Progenitor cell of endocrine pancreas (in vitro differentiated cells): Measurements from ENCODE around the gene MAS1. TPM values are rescaled to one million over a fixed set of nuclear protein-coding genes. Genes with fewer than 3 reads are reported as not detected.

Experiments used
- DNase-seq: peaks from one replicate; pipeline ENCODE4 v3.0.0; 2021; ENCODE audit warnings: low spot score; ENCODE audit not compliant: unreplicated experiment
- H3K27ac Mint-ChIP-seq: 2 replicates; pipeline ENCODE4 v1.8.0; 2021; ENCODE audit warnings: mild to moderate bottlenecking, moderate library complexity, mixed read lengths
- H3K27me3 Mint-ChIP-seq: 2 replicates; pipeline ENCODE4 v1.8.0; 2021; ENCODE audit warnings: mixed read lengths
- H3K36me3 Mint-ChIP-seq: 2 replicates; pipeline ENCODE4 v1.8.0; 2022; ENCODE audit warnings: mixed read lengths; ENCODE audit not compliant: insufficient read depth
- H3K4me1 Mint-ChIP-seq: 2 replicates; pipeline ENCODE4 v1.8.0; 2021; ENCODE audit warnings: low read depth, mixed read lengths
- H3K4me3 Mint-ChIP-seq: 2 replicates; pipeline ENCODE4 v1.8.0; 2021; ENCODE audit warnings: low read depth, mild to moderate bottlenecking, moderate library complexity, mixed read lengths
- H3K9me3 Mint-ChIP-seq: 2 replicates; pipeline ENCODE4 v1.8.0; 2021; ENCODE audit warnings: low read depth, mixed read lengths
- total RNA-seq: library from RNA; stranded (reverse); gene quantifications from 2 replicates; pipeline ENCODE4 v1.2.1, GENCODE V29; 2021
- TF ChIP-seq, protein P1 (sequence below): fragments of 200-600 bp; sonication (generic); IDR thresholded peaks from one replicate; pipeline ENCODE4 v1.5.0; 2021; ENCODE audit warnings: antibody characterized with exemption, mild to moderate bottlenecking; ENCODE audit not compliant: unreplicated experiment

The MAS1 gene
- total RNA-seq, 1 donor from 2014 or later, result not detected

DNA sequence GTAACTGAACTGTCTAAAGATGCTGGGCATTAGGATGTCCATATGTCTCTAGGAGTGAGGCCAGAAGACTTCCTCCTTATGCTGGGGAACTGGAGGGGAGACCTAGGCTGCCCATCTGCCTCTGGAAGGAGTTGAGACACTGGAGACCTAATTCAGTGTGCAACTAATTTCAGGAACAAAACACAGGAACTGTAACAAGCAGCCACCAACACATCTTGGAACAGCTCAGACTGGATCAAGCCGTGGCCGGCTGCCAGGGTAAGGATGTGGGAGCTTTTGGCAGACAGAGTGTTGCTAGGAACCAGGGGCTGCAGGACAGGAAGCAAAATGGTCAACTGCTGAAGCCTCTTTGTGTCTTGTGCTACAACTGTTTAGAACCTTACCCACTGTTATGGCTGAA, 16.4 kb upstream of the MAS1 start:
- DNase-seq, result no peak
- peaks cover 11% of the 10 kb centered on the region for H3K4me1 Mint-ChIP-seq
- TF ChIP-seq, protein P1, sequence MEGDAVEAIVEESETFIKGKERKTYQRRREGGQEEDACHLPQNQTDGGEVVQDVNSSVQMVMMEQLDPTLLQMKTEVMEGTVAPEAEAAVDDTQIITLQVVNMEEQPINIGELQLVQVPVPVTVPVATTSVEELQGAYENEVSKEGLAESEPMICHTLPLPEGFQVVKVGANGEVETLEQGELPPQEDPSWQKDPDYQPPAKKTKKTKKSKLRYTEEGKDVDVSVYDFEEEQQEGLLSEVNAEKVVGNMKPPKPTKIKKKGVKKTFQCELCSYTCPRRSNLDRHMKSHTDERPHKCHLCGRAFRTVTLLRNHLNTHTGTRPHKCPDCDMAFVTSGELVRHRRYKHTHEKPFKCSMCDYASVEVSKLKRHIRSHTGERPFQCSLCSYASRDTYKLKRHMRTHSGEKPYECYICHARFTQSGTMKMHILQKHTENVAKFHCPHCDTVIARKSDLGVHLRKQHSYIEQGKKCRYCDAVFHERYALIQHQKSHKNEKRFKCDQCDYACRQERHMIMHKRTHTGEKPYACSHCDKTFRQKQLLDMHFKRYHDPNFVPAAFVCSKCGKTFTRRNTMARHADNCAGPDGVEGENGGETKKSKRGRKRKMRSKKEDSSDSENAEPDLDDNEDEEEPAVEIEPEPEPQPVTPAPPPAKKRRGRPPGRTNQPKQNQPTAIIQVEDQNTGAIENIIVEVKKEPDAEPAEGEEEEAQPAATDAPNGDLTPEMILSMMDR, result no peak
- H3K27ac Mint-ChIP-seq, result no peak overlapping the region
- no peak overlapping the region for H3K4me3 Mint-ChIP-seq
- no peaks in the 10 kb centered on the region for H3K27me3 Mint-ChIP-seq
- no peaks in the 10 kb centered on the region for H3K36me3 Mint-ChIP-seq
- H3K9me3 Mint-ChIP-seq, result peaks cover 1% of the 10 kb centered on the region

DNA sequence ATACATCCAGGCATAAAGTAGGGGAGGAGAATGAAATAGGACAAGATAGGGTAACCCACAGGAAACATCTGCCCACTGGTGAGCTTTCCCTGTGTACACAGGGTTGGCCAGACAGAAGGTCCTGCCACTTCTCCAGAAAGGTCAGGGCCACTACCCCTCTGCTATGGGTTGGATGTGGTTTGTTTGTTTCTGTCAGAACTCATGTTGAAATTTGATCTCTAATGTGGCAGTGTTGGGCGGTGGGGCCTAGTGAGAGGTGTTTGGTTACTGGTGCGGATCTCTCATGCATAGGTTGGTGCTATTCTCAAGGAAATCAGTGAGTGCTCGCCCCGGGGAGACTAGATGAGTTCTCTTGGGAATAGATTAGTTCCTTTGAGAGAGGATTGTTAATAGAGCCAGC, 15.6 kb upstream of the MAS1 start:
- Mint-ChIP-seq H3K4me3 (no peak overlapping the region), H3K9me3 (no peaks in the 10 kb centered on the region), H3K4me1 (peaks cover 11% of the 10 kb centered on the region), H3K27ac (no peak overlapping the region), H3K36me3 (no peaks in the 10 kb centered on the region), H3K27me3 (no peaks in the 10 kb centered on the region)
- DNase-seq, result no peak
- TF ChIP-seq, protein P1, result no peak

DNA sequence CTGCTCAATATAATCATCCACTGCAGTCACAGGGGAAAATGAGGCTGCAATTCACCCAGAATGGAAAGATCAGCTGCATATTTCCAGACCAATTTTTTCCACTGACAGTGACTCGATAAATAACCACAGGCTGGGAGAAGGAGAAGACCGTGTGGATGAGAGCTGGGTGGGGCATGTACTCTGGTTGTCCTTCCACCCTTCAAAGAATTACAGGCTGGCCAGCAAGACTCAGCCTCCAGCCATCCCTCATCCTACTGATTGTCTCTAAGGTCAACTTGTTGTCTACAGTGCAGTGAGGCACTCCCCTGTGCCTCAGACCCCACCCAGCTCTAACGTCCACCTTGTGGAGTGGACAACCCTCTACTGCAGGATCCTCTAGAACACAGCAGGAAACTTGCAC, 14.5 kb upstream of the MAS1 start:
- TF ChIP-seq, protein P1, result no peak
- Mint-ChIP-seq H3K4me1 (peaks cover 11% of the 10 kb centered on the region), H3K9me3 (no peaks in the 10 kb centered on the region), H3K4me3 (no peak overlapping the region), H3K27me3 (no peaks in the 10 kb centered on the region), H3K36me3 (no peaks in the 10 kb centered on the region), H3K27ac (no peak overlapping the region)
- no peak for DNase-seq

DNA sequence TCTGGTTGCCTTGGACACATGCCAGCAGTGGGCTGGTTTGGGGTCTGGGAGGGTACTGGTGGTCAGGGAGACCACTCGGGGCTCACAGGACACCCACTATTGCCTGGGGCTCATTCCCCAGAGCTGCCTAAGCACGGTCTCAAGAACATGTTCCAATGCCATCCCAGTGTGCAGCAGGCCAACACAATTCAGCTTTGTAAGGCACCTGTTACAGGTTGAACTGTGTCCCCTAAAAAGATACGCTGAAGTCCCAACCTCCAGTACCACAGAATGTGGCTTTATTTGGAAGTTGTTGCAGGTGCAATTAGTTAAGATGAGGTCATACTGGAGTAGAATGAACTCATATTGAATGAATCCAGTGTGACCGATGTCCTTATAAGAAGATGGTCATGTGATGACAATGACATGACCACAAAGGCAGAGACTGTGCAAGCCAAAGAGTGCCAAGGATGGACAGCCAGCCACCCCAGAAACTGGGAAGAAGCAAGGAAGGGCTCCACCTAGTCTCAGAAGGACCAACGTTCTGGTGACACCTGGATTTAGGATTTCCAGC, 13.5 kb upstream of the MAS1 start:
- no peak for DNase-seq
- Mint-ChIP-seq H3K9me3 (no peaks in the 10 kb centered on the region), H3K4me3 (no peak overlapping the region), H3K27me3 (no peaks in the 10 kb centered on the region), H3K4me1 (peaks cover 11% of the 10 kb centered on the region), H3K36me3 (no peaks in the 10 kb centered on the region), H3K27ac (no peak overlapping the region)
- TF ChIP-seq, protein P1, result no peak

DNA sequence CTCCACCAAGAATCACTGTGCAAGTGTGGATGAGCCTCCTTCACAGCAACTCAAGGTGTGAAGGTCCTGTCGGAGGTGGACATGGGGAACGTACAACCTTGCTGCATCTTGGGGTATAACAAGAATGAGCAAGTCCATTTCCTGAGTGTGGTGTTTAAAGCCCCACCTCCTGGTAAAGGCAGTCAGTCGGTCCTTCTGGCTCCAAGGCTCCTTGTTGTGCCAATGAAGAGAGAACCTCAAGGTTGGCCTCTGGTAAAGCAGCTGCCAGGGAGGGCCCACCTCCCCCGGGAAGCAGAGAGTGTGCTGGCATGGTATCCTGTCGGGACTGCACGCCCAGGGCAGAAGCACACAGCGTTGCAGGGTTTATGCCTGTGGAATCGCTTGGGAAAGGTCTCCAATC, 12.4 kb upstream of the MAS1 start:
- no peaks in the 10 kb centered on the region for H3K9me3 Mint-ChIP-seq
- H3K4me3 Mint-ChIP-seq, result no peak overlapping the region
- no peak overlapping the region for H3K27ac Mint-ChIP-seq
- TF ChIP-seq, protein P1, result no peak
- no peak for DNase-seq
- peaks cover 11% of the 10 kb centered on the region for H3K4me1 Mint-ChIP-seq
- H3K27me3 Mint-ChIP-seq, result no peaks in the 10 kb centered on the region
- no peaks in the 10 kb centered on the region for H3K36me3 Mint-ChIP-seq
